HUES48 (cell line): ENCODE data around the gene TMEM232.

Experiments used
- H3K27ac ChIP-seq: one replicate; pipeline ENCODE4 v1.7.0; 2013; ENCODE audit warnings: low read depth, low read length, inconsistent platforms
- H3K27me3 ChIP-seq: 2 replicates; pipeline ENCODE4 v1.6.1; 2013; ENCODE audit warnings: mild to moderate bottlenecking, low read length; ENCODE audit not compliant: control insufficient read depth, insufficient read depth
- H3K36me3 ChIP-seq: 2 replicates; pipeline ENCODE4 v1.6.1; 2013; ENCODE audit warnings: low read length; ENCODE audit not compliant: control insufficient read depth, insufficient read depth
- H3K4me1 ChIP-seq: 2 replicates; pipeline ENCODE4 v1.6.1; 2013; ENCODE audit warnings: mild to moderate bottlenecking, low read length; ENCODE audit not compliant: control insufficient read depth, insufficient read depth
- H3K4me3 ChIP-seq: 2 replicates; pipeline ENCODE4 v1.5.1; 2013; ENCODE audit warnings: mild to moderate bottlenecking, low read depth, low read length
- H3K9ac ChIP-seq: 2 replicates; pipeline ENCODE4 v1.6.1; 2013; ENCODE audit warnings: mild to moderate bottlenecking, low read depth, low read length, moderate library complexity
- H3K9me3 ChIP-seq: 2 replicates; pipeline ENCODE4 v1.6.1; 2013; ENCODE audit warnings: low read length; ENCODE audit not compliant: control insufficient read depth, insufficient read depth

TMEM232 gene

DNA sequence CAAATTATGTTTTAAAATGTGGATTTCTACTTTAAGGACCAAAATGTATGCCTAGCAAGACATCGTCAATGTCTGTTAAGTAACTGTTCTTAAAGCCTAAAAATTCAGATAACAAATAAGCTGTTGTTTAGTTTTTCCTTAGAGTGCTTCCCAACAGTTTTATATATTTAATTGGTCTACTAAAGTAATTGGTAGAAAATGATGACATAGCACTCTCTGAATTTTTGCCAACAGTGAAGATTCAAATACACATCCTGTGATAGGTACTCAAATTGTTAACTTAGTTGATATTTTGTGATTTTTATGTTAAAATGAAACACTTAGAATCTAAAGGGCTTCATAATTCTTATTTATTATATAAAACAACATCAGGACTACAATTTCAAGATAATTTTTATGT, 107.5 kb downstream of the TMEM232 start:
- Histone ChIP-seq H3K9me3 (peaks cover 8% of the 10 kb centered on the region; the same call in 1 of the 2 replicates), H3K27ac (no peak overlapping the region), H3K27me3 (no peaks in the 10 kb centered on the region), H3K36me3 (no peaks in the 10 kb centered on the region), H3K4me3 (no peak overlapping the region), H3K9ac (no peak overlapping the region), H3K4me1 (no peaks in the 10 kb centered on the region)

DNA sequence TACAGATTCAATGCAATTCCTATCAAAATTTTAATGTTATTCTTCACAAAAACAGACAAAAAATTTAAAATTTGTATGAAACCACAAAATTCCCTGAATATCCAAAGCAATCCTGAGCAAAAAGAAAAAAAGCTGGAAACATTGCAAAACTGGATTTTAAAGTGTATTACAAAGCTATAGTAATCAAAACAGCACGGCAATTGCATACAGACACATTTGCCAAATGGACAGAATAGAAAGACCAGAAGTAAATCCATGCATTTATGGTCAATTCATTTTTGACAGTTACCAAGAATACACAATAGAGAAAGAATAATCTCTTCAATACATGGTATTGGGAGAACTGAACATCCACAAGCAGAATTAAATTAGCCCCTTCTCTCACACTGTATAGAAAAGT, 110.5 kb downstream of the TMEM232 start:
- Histone ChIP-seq H3K9me3 (peaks cover 8% of the 10 kb centered on the region; the same call in 1 of the 2 replicates), H3K4me1 (no peaks in the 10 kb centered on the region), H3K36me3 (no peaks in the 10 kb centered on the region), H3K27ac (no peak overlapping the region), H3K9ac (no peak overlapping the region), H3K27me3 (no peaks in the 10 kb centered on the region), H3K4me3 (no peak overlapping the region)

DNA sequence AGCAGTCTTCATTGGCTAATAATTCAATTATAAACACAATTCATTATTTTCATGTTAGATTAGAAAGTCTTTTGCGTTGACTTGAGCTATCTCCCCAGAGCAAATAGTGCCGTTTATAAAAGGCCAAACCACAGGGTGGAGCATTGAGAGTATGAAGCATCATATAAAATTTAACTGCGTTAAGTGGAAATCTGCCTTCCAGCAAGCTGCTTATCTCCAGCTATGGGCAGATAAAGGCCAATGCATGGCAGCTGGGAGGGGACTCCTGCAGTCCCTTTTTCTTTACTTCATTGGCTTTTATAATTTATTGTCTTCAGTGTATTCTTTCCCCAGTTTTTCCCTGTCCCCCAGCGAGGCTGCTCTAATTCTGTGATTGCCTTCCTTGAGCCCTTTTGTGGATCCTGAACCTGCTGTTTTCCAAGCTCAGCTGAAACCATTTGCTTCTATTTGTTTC, 113.7 kb downstream of the TMEM232 start:
- no peaks in the 10 kb centered on the region for H3K27me3 ChIP-seq

DNA sequence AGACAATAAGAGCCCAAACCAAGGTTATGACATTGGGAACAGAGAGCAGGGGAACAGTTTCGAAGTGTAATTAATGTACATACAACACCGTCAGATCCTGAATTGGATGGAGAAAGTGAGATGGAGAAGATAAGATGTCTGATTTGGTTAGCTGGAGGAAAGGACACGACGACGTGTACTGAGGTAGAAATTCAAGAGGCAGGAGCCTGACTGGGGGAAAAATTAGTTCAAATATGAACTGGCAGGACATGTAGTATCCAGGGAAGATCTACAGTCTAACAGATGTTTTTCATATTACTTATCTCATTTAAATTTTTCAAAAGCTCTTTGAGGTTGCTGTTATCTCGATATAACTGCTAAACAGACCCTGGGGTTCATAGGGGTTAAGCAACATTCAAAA, 114.7 kb downstream of the TMEM232 start:
- no peak overlapping the region for H3K27ac ChIP-seq
- H3K9ac ChIP-seq = no peak overlapping the region
- no peaks in the 10 kb centered on the region for H3K36me3 ChIP-seq
- H3K9me3 ChIP-seq = peaks cover 8% of the 10 kb centered on the region; the same call in 1 of the 2 replicates
- H3K27me3 ChIP-seq = no peaks in the 10 kb centered on the region
- no peak overlapping the region for H3K4me3 ChIP-seq
- H3K4me1 ChIP-seq = no peaks in the 10 kb centered on the region

More for the DNA sequence above, 113.7 kb downstream of the TMEM232 start:
- Histone ChIP-seq H3K9ac (no peak overlapping the region), H3K4me3 (no peak overlapping the region), H3K4me1 (no peaks in the 10 kb centered on the region), H3K9me3 (peaks cover 8% of the 10 kb centered on the region; the same call in 1 of the 2 replicates), H3K36me3 (no peaks in the 10 kb centered on the region), H3K27ac (no peak overlapping the region)

DNA sequence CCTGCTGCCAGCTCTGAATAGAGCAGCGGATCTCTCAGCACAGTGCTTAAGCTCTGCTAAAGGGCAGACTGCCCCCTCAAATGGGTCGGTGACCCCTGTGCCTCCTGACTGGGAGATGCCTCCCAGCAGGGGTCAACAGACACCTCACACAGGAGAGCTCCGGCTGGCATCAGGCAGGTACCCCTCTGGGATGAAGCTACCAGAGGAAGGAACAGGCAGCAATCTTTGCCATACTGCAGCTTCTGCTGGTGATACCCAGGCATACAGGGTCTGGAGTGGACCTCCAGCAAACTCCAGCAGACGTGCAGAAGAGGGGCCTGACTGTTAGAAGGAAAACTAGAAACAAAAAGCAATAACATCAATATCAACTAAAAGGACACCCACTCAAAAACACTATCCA, 131.6 kb downstream of the TMEM232 start:
- Histone ChIP-seq H3K27me3 (no peaks in the 10 kb centered on the region), H3K9me3 (no peaks in the 10 kb centered on the region), H3K9ac (no peak overlapping the region), H3K4me1 (no peaks in the 10 kb centered on the region), H3K4me3 (no peak overlapping the region), H3K27ac (no peak overlapping the region), H3K36me3 (no peaks in the 10 kb centered on the region)

DNA sequence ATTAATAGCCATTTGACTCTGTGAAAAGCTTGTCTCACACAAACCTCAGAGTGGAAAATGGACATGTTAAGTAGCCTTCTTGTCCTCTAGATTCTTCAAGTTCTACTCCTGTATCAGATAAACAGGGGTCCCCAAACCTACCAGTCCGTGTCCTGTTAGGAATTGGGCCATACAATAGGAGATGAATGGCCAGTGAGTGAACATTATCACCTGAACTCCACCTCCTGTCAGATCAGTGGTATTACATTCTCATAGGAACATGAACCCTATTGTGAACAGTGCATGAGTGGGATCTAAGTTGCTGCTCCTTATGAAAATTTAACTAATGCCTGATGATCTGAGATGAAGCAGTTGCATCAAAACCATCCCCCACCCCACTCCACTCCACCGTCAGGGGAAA, 136.3 kb downstream of the TMEM232 start:
- Histone ChIP-seq H3K4me3 (no peak overlapping the region), H3K9ac (no peak overlapping the region)

DNA sequence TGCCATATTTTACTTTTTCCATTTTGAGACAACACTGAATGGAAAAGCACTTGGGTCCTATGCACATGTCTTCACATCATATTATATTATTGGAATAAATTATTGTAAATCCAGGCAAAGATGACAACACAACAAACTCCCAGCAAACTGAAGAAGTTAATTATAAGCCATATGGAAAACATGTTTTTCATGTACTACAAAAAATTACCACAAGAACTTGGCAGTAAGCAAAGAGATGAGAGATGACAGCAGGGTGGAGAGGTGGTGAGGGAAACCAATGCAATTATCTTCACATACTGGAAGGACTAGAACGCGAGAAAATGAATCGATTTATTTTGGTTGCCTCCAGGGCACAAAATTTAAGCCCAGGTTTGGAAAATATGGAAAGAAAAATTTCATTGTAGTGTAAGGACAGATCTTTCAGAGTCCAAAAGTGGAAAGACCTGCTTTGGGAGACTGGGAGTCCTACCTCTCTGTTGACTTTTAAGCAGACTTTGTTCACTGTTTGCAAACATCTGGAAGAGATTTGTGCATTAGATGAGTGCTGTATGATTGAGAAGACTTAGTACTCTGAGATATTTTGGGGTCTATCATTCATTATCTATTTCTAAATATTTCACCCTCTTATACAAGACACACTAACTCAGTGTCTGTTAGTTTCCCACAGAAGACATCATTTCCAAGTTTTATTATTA, 138.0 kb downstream of the TMEM232 start:
- Histone ChIP-seq H3K27ac (no peak overlapping the region), H3K27me3 (no peaks in the 10 kb centered on the region), H3K4me3 (no peak overlapping the region), H3K4me1 (no peaks in the 10 kb centered on the region), H3K9ac (no peak overlapping the region), H3K9me3 (no peaks in the 10 kb centered on the region), H3K36me3 (no peaks in the 10 kb centered on the region)

More for the DNA sequence above, 136.3 kb downstream of the TMEM232 start:
- H3K4me1 ChIP-seq = no peaks in the 10 kb centered on the region
- no peaks in the 10 kb centered on the region for H3K9me3 ChIP-seq
- H3K36me3 ChIP-seq = no peaks in the 10 kb centered on the region
- no peaks in the 10 kb centered on the region for H3K27me3 ChIP-seq
- H3K27ac ChIP-seq = no peak overlapping the region

DNA sequence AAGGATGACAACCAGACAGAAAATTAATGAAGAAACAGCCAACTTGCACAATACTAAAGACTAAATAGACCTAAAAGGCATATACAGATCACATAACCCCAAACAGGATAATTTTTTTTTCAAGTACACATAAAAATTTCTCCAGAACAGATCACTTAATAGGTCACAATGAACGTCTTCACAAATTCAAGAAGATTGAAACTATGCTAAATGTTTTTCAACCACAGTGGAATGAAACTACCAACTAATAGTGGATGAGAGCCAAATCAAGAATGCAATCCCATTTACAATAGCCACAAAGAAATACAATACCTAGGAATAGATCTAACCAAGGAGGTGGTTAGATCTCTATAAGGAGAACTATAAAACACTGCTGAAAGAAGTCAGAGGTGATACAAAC, 145.8 kb downstream of the TMEM232 start:
- Histone ChIP-seq H3K9ac (no peak overlapping the region), H3K4me3 (no peak overlapping the region), H3K9me3 (no peaks in the 10 kb centered on the region), H3K27me3 (no peaks in the 10 kb centered on the region), H3K27ac (no peak overlapping the region), H3K4me1 (no peaks in the 10 kb centered on the region; the same call in 1 of the 2 replicates), H3K36me3 (no peaks in the 10 kb centered on the region)

DNA sequence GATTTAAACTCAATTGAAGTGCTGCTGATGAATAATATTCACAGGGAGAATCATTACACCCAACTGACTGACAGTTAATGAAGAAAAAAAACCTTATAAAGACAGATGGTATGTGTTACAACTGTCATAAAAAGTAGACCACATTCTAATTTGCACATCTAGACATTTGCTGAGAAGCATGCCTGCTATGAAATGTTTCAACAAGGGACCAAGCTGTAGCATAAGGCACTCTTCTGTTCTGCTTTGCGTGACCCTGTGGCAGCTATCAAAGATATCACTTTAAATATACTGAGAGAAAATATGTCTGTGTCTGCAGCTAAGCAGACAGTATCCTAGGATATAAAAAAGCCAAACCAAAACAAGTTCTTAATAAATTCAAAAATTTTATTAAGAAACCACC, 153.7 kb downstream of the TMEM232 start:
- H3K9ac ChIP-seq = no peak overlapping the region
- H3K27ac ChIP-seq = no peak overlapping the region
- H3K4me1 ChIP-seq = no peaks in the 10 kb centered on the region
- no peak overlapping the region for H3K4me3 ChIP-seq
- H3K36me3 ChIP-seq = no peaks in the 10 kb centered on the region
- no peaks in the 10 kb centered on the region for H3K9me3 ChIP-seq
- no peaks in the 10 kb centered on the region for H3K27me3 ChIP-seq

DNA sequence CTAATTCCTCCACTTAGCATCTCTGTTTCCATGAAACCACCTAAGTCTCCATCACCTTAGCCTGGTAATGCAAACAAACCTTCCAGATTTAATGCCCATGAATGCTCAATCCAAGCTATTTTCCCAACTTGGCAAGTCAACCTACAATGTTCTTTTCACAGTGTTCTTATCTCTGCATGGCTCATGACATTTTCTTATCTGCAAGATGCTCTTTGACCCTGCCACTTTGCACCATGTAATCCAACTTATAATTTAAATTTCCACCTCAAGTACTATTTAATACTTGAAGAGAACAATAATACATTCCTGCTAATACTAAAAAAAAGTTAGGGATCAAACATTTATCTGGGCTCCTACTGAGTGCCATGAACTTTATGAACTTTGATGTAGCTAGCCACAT, 164.3 kb downstream of the TMEM232 start:
- Histone ChIP-seq H3K27ac (no peak overlapping the region), H3K27me3 (no peaks in the 10 kb centered on the region), H3K4me3 (no peak overlapping the region), H3K36me3 (no peaks in the 10 kb centered on the region), H3K9ac (no peak overlapping the region), H3K9me3 (peaks cover 6% of the 10 kb centered on the region; the same call in 1 of the 2 replicates), H3K4me1 (no peaks in the 10 kb centered on the region)

DNA sequence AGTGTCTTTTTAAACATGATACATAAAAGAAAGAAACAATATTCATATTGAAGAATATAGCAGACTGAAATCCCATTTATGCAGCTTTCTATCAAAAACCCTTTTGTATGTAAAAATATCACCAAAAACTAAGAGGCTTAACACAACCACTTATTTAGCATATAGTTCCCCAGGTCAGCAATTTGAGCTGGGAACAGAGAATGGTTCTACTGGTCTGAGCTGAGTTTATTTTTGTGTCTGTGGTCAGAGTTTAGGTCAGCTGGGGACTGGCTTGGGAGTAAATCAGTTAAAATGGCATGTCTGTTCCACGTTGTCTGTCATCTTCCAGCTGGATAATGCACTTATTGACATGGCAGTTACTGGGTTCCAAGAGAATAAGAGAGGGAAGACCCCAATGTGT, 165.0 kb downstream of the TMEM232 start:
- Histone ChIP-seq H3K4me3 (no peak overlapping the region), H3K27ac (no peak overlapping the region), H3K4me1 (no peaks in the 10 kb centered on the region), H3K9me3 (0 out of 2 replicates have a peak, but pooled peaks cover under 1% of the 10 kb centered on the region), H3K36me3 (no peaks in the 10 kb centered on the region), H3K9ac (no peak overlapping the region), H3K27me3 (no peaks in the 10 kb centered on the region)
